ENCODE data around the gene FOXJ2. TPM values are rescaled to one million over a fixed set of nuclear protein-coding genes. Genes with fewer than 3 reads are reported as not detected.

The FOXJ2 gene
- polyA plus RNA-seq, 1 experiment: 5.7 TPM

DNA sequence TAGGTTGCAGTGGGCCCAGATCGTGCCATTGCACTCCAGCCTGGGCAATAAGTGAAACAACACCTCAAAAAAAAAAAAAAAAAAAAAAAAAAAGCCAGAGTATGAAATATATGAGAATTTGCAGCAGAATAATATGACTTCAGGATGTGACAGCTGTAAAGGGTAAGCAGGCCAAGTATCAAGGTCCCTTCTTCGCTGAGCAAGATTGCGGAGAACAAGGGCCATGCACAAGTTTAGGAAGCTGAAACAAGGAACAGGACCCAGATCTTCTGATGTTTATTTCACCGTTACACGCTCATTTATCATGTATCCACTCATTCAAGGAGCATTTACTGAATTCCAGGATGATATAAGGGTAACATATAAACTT is 659 bp upstream of the FOXJ2 start:
- no peaks in the 10 kb centered on the region for H3K27me3 ChIP-seq (ENCODE audit: control insufficient read depth, insufficient read depth, low read length)
- H3K27ac ChIP-seq (ENCODE audit: low read depth, low read length): peak overlapping the region; percentile 21
- CTCF ChIA-PET: interaction anchor here (0.6 to 1.2 kb wide), 3 partner anchors 14 to 48 kb away, joined by 4 to 5 read pairs (median 5); no protein-coding TSS in a partner anchor
- POLR2A ChIA-PET: interaction anchor here (0.7 kb wide), 2 partner anchors 111 to 1279 kb away, joined by 3 to 11 read pairs; no protein-coding TSS in a partner anchor
- H3K9me3 ChIP-seq (ENCODE audit: control insufficient read depth, insufficient read depth, low read length): no peaks in the 10 kb centered on the region
- TF ChIP-seq, protein P1, sequence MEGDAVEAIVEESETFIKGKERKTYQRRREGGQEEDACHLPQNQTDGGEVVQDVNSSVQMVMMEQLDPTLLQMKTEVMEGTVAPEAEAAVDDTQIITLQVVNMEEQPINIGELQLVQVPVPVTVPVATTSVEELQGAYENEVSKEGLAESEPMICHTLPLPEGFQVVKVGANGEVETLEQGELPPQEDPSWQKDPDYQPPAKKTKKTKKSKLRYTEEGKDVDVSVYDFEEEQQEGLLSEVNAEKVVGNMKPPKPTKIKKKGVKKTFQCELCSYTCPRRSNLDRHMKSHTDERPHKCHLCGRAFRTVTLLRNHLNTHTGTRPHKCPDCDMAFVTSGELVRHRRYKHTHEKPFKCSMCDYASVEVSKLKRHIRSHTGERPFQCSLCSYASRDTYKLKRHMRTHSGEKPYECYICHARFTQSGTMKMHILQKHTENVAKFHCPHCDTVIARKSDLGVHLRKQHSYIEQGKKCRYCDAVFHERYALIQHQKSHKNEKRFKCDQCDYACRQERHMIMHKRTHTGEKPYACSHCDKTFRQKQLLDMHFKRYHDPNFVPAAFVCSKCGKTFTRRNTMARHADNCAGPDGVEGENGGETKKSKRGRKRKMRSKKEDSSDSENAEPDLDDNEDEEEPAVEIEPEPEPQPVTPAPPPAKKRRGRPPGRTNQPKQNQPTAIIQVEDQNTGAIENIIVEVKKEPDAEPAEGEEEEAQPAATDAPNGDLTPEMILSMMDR (IDR thresholded peaks at IDR 0.05; ENCODE audit: low read depth, low read length): no peak
- DNase-seq (ENCODE audit: low read depth, low spot score): no peak
- H3K4me3 ChIP-seq (ENCODE audit: low read depth, low read length): peak overlapping the region; percentile 87

DNA sequence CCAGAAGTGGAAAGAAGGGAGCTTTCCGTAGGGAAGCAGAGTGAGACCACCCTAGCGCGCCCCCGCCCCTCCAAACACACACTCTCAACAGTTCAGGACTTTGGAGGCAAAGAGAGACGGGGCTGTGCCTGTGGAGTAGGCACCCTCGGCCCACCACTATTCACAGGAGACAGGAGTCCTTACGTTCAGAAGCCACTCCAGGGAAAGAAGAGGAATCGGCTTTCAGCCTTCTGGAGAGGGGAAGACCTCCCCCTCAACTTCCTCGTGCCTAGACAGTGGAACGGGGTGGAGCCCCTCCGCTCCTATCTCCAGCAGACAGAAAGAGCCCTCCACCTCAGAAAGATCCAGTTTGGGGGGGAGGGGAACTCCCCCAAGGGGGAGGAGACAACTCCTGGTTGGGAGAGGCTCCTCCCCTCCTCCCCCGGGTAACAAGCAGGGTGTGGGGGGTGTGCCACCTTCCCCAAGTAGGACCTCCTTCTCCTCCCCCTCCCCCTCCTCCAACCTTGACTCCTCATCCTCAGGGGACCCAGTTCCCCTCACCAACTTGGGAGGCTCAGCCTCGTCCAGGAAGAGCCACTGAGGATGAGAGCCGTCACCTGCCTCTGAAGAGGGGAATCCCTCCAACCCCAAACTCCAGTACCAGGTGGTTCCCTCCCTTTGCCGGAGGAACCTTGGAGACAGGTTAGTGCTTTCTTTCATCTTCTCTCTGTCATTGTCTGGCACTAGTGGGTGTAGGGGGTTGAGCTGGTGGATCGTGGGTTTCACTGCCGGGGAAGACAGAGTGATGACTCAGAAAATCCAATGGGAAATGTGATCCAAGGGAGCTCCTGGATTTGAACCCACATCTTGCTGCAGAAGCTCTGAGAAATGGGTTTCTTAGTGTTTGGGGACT is 883 bp downstream of the FOXJ2 start:
- POLR2A ChIA-PET: interaction anchor here (0.9 kb wide), 1 partner anchor 97 kb away, joined by 4 read pairs; no protein-coding TSS in a partner anchor
- Histone ChIP-seq H3K4me3 (ENCODE audit: low read depth, low read length) (peak overlapping the region; percentile 87), H3K27ac (ENCODE audit: low read depth, low read length) (peak overlapping the region; percentile 80), H3K9me3 (ENCODE audit: control insufficient read depth, insufficient read depth, low read length) (no peaks in the 10 kb centered on the region), H3K27me3 (ENCODE audit: control insufficient read depth, insufficient read depth, low read length) (no peaks in the 10 kb centered on the region)
- DNase-seq (ENCODE audit: low read depth, low spot score): no peak
- TF ChIP-seq, protein P1 (IDR thresholded peaks at IDR 0.05; ENCODE audit: low read depth, low read length): no peak
- CTCF ChIA-PET: interaction anchor here (1.2 to 3.6 kb wide), 5 partner anchors 12 to 100 kb away, joined by 4 to 31 read pairs (median 8); no protein-coding TSS in a partner anchor

DNA sequence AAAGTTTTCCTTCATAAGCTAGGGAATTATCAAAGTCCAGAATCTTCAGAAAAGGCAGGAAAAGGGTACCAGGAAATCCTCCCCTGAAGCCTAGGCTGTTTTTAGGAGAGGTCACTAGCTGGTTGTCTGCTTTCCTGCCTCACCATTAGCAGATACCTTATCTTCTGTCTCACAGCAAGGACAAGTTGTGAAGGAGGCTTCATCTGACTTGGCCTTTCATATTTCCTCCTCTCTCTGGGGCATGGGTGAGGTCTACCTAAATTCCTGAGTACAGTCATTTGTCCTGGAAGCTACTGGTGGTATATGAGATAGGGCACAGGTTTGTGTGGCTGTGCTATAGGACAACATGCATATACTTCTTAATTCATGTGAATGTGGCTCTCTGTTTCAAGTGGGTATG is 2.3 kb downstream of the FOXJ2 start:
- no peak overlapping the region for H3K27ac ChIP-seq (ENCODE audit: low read depth, low read length)
- CTCF ChIA-PET: interaction anchor here (1.0 to 3.6 kb wide), 4 partner anchors 11 to 197 kb away, joined by 3 to 31 read pairs (median 10); no protein-coding TSS in a partner anchor
- POLR2A ChIA-PET: no interaction called here
- TF ChIP-seq, protein P1 (IDR thresholded peaks at IDR 0.05; ENCODE audit: low read depth, low read length): no peak
- H3K27me3 ChIP-seq (ENCODE audit: control insufficient read depth, insufficient read depth, low read length): no peaks in the 10 kb centered on the region
- DNase-seq (ENCODE audit: low read depth, low spot score): no peak
- H3K9me3 ChIP-seq (ENCODE audit: control insufficient read depth, insufficient read depth, low read length): no peaks in the 10 kb centered on the region
- H3K4me3 ChIP-seq (ENCODE audit: low read depth, low read length): peak overlapping the region; percentile 87

DNA sequence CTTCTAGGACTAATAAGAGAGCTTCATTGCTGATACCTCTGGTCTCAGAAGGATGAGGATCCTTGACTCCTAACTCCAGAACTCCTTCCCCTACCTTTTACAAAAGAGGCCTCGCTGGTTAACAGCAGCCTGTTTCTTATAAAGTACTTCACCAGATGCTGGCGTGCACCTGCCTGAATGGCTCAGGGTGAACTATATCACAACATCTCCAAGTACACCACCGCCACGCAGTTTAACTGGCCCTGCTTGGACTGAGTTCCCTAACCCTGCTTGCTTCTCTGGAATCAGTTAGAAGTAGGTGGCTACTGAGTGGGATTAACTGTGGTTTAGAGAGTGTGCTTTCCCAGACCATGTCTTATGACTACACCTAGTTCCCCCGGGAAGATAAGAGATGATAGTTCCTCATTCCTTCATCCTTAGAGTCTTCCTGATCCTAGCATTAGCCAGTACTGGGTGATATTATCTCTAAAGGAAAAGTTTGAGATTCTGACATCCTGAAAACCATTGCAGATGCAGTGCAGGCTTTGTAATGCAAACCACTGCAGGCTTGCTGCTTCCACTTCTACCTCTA is 3.0 kb downstream of the FOXJ2 start:
- 0 out of 2 replicates have a peak overlapping the region, but pooled peaks have one; percentile 10 for H3K4me3 ChIP-seq (ENCODE audit: low read depth, low read length)
- TF ChIP-seq, protein P1 (IDR thresholded peaks at IDR 0.05; ENCODE audit: low read depth, low read length): no peak
- CTCF ChIA-PET: interaction anchor here (1.6 to 3.6 kb wide), 4 partner anchors 10 to 102 kb away, joined by 8 to 31 read pairs (median 11); no protein-coding TSS in a partner anchor
- no peaks in the 10 kb centered on the region for H3K9me3 ChIP-seq (ENCODE audit: control insufficient read depth, insufficient read depth, low read length)
- DNase-seq (ENCODE audit: low read depth, low spot score): no peak
- H3K27me3 ChIP-seq (ENCODE audit: control insufficient read depth, insufficient read depth, low read length): no peaks in the 10 kb centered on the region
- H3K27ac ChIP-seq (ENCODE audit: low read depth, low read length): peak overlapping the region; percentile 31
- POLR2A ChIA-PET: no interaction called here
